LoVo (cell line): Measurements from ENCODE around the gene RBM20.
A peak's percentile ranks its signal among the peaks of the same experiment; 100 is the strongest.
"Not testable (repeated sequence)": the region's sequence is repeated elsewhere in the genome, so short reads cannot be mapped to it uniquely, and the experiment has no call there.

ENCODE experiments used
- DNase-seq: peaks from one replicate; pipeline ENCODE4 v3.0.0-alpha.2; 2016; ENCODE audit warnings: low spot score

The RBM20 gene

DNA sequence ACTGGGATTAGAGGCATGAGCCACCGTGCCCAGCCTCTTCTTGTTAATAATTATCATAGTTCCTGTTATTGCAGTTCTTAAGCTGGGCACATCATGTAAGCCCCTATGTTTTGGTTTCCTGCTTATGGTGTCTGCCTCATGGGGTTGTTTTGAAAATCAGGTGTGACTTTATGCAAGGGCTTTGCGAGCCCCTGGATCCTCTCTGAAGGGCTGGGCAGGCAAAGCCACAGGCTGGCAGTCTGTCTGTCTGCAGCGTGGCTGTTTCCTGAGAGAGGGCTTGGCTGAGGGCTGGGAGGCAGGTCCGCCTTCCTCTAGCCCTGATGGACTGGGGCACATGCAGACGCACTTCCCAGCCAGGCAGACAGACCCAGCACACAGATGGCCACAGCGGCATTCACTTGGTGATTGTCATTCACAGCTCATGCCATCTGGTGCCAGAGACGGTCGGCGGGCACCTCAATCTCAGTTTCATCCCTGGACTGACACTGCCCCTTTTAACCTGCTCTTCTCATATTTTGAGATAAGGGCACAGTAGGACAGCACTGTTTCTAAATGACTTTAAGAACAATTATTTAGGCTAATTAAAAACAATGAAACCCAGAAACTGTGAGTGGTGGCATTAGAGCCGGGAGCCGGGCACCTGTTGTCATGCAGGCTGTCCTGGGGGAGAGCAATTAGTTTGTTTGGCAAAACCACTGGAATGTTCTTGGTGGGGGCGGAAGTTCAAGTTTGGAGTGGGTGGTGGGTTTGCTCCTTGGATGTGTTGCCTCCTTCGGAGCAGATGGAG, 35.5 kb downstream of the RBM20 start:
- no peak for DNase-seq

- no peak for DNase-seq
Measured at GRCh38 chr10:110680273-110681020, 36.3 kb downstream of the RBM20 start.

DNA sequence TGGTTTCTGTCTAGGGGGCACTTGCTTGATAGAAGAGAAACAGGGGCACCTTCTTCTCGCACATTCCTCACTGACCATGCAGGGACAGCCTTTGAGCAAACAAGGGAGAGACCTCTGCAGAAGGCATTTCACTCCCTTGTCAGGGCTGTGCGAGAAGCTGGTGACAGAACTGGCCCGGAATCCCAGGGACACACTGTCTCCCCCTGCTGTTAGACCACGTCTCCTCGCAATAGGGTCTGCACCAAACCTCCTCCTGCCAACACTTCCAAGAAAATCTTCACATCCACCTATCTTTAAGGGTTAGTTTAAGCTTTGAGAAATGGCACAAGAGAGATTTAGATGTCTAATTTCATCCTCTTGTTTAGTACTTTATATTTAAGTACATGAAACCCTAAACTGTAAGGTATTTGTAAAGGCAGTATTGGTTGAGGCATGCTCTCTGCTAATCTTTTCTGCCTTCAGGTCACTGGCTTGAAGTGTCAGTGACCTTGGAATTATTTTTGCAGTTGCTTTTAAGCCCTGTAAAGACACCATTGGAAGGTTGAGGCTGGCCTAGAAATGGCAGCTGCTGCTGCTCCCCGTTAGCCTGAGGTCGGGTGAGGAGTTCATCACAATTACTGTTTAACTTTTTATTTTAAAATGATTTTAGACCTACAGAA, 37.0 kb downstream of the RBM20 start:
- DNase-seq, result peak; percentile 7

DNA sequence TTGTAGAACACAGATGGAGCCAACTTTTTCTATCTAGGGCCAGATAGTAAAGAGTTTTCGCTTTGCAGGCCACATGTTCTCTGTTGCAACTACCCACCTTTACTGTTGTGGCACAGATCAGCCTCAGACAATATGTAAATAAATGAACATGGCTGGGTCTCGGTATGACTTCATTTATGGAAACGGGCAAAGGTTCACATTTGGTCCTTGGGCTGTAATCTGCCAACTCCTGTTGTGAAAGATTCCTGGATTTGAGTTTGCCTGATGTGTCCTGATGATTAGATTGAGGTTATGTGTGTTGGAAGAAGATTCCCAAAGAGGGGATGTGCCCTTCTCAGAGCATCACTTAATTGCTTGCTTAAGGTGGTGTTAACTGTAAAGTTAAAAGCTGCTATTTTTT, 38.2 kb downstream of the RBM20 start:
- no peak for DNase-seq

DNA sequence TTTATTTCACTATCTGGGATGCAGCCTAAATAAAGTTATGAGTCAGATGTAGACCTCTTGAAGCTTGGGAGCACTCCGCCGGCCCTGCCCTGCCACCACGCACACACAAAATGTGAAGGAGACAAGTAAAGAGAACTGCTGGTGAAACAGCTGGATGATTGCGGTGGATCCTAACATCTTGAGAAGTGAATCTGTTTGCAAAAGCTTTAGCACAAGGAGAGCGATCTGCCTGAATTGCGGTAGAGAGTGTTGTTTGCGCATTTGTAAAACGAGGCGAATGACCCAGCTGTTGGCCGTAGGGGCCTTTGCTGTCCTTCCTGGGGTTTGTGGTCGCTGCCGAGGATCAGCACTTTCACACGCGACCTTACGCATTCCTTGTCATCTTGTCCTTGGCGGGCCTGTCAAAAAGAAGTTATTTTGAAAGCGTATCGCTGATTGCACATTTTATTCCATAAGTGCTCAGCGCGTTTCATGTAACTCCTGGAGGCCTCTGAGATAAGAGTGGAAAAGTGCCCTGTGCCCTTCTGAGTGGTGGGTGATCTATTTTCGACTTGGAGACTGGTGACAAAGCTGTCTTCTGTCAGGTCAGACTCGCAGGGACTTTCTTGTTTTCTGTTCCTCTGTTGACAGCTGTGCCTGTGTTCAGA, 40.8 kb downstream of the RBM20 start:
- DNase-seq, result no peak

GRCh38 chr10:110686047-110686446, 41.9 kb downstream of the RBM20 start:
- DNase-seq, result no peak

- DNase-seq, result no peak
Measured at GRCh38 chr10:110686949-110687348, 42.8 kb downstream of the RBM20 start.

DNA sequence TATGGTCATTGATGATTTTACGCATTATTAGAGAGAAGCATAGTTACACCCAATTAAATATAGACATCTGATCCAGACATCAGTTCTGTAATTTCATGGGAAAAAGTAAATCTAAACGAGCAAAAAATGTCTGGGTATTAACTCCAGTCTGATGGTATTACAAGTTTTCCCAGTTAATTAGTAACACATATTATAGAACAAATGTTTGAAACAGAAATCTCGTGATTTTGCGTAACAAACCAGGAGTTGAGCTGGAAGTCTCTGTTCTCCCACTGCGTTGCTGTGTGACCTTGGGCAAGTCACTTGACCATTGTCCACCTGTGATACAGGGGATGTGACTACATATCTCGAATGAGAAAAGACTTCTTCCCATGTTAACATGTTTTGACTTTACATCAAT, 43.3 kb downstream of the RBM20 start:
- no peak for DNase-seq

DNA sequence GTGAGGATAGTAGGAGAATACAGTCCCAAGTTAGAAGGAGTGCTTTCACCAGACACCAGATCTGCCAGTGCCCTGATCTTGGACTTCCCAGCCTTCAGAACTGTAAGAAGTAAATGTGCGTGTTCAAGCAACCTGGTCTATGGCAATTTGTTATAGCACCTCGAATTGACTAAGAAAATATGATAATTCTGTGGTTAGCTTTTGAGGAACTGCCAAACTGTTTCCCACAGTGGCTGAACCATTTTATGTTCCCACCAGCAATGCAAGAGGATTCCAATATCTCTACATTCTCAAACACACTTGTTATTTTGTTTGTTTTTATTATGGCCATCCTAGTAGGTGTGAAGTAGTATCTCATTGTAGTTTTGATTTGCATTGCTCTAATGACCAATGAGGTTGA, 47.0 kb downstream of the RBM20 start:
- no peak for DNase-seq

GRCh38 chr10:110694263-110694662, 50.1 kb downstream of the RBM20 start:
- no peak for DNase-seq

DNA sequence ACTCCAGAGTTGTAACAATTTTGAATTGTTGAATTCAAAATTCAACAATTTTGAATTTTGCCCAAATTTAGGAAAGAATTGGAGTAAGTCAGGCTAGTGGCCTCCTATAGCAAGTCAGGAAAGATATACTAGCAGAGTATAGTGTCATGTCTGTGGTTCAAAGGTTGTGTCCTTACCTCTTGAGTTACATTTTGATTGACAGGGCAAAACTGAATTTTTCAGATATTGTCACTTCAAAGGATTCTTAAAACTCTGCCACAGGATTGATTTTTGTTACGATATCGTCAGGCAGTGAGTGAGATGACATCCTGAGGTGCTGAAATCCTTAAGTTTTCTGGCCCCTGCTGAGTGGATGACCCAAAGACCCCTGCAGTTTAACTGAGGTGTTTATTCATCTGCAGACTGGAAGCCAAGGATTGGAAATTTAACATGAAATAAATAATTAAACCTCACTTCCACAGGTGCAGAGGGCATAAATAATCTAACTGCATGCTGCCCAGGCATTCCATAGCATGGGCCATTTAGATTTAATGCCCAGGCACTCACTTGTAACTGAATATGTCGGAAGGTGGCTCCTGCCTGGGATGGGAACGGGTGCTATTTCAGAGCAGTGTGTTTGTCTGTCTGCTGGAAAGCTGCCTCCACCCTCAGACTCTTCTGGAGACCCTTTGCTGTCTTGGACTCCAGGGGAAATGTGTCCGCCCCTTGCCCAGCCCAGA, 50.8 kb downstream of the RBM20 start:
- no peak for DNase-seq

- no peak for DNase-seq
Measured at GRCh38 chr10:110695539-110695886, 51.4 kb downstream of the RBM20 start.

- no peak for DNase-seq
Measured at GRCh38 chr10:110696436-110696835, 52.3 kb downstream of the RBM20 start.

GRCh38 chr10:110698340-110698739, 54.2 kb downstream of the RBM20 start:
- DNase-seq, result no peak

DNA sequence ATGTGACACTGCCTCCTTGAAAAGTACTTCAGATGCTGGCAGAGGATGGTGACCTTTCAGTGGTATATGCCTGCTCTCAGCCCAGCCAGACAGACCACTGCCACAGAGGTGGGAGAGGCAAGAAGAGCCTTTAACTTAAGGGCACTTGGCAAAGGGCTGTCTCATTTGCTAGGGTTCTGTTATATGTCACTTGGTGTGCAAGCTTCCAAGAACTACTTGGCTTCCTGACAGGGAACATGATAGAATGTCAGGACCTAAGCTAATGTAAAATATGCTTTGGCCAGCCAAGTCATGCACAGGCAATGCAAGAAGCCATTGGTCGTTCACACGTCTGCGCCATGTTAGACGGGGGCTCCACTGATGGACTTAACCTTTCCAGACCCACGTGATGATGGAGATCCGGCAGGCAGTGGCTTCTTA, 54.7 kb downstream of the RBM20 start:
- DNase-seq, result no peak

DNA sequence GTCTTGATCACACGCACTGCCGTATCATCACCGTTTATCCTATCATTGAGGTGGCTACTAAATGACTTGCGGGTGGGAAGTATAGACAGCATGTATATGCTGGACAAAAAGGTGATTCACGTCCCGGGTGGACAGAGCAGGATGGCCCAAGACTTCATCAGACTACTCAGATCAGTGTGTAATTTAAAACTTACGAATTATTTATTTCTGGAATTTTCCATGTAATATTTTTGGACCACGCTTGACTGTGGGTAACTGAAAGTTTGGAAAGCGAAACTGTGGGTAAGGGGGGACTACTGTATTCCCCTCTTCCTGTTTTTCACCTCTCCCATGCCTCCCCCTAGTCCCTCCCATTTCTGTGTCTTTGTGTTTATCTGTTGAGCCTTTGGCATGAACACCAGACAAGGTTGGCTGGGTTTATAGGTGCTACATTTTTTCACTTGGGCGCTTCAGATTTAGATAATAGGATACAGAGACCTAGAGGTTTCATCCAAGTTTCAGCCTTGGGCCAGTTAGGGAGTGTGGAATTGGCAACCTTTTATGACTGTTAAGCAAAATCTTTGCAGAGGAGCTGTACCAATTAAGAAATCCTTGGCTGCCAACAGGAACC, 55.8 kb downstream of the RBM20 start:
- no peak for DNase-seq

DNA sequence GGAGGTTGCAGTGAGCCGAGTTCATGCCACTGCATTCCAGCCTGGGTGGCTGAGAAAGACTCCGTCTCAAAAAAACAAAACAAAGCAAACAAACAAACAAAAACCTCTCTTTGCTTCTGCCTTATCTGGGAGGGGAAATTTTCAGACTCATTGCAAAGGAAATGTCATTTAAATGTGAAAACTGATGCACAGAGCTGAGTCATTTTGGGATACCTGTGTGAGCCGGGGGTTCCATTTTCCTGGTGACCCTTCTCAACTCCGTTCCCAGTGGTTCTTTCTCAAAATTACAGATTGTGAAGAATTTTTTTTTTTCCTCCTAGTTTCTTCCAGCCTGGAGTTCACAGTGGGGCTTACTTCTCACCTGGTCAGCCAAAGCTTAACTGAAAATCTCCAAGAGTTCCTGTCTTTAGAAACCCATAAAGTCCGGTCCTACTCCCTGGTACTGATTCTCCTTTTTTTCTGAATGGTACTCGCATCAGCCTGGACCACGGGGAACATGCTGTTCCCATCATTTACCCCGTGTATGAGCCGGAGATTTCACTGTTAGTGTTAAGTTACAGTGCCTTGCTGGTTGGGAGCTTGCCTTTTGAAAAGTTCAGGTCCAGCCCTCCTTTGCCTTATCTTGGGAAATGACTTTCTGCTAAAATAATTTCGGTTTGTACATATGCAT, 56.9 kb downstream of the RBM20 start:
- no peak for DNase-seq

- DNase-seq, result no peak
Measured at GRCh38 chr10:110701617-110701971, 57.5 kb downstream of the RBM20 start.

- no peak for DNase-seq
Measured at GRCh38 chr10:110704070-110704469, 59.9 kb downstream of the RBM20 start.

DNA sequence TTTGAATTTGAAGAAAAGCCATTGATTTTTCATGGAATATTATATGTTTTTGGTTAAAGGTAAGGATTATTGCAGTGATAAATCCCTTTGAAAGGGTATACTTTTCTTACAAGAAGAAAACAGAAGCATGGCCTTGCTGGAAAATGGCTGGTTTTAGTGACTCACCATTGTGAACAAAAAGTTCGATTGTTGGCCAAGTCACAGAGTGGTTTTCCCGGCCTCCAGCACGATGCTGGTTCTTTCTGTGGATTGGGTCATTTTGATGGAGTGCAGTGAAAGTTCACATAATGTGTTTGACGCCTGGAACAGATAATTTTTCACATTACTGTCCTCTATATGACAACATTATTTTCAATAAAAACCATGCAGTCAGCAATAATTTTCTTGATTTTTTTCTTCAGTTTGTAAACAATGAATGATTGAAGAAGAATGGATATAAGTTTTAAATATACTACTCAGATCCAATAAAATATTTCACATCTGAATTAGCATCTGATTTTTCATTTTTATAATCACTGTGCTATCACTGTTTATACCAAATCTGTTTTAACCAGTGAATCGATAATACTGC, 60.9 kb downstream of the RBM20 start:
- DNase-seq, result no peak

- DNase-seq, result not testable (repeated sequence)
Measured at GRCh38 chr10:110705596-110705995, 61.5 kb downstream of the RBM20 start.
